HEK293 (cell line): Measurements from ENCODE around the gene SCUBE1.

ENCODE experiments used
- CTCF ChIA-PET: fragments of 350-600 bp; formaldehyde crosslinking; extraction: SDS; loops from one replicate; lab custom pipeline; 2021; ENCODE audit warnings: antibody characterized with exemption; lab: Yijun Ruan, JAX
- POLR2A ChIA-PET: fragments of 300-600 bp; formaldehyde crosslinking; extraction: SDS; loops from one replicate; lab custom pipeline; 2020; ENCODE audit warnings: antibody characterized with exemption, inconsistent platforms; lab: Yijun Ruan, JAX
- H3K27ac ChIP-seq: fragments of 200-500 bp; sonication (Bioruptor generic); 2 replicates; pipeline ENCODE4 v1.5.1; 2014; ENCODE audit warnings: low read depth, low read length, control low read depth, inconsistent platforms; ENCODE audit errors: extremely low read depth
- H3K36me3 ChIP-seq, 2 experiments: fragments of 200-500 bp in 1 of 2; sonication (Bioruptor generic) in 1 of 2; 1 replicate in 1 of 2; 2 replicates in 1 of 2; pipeline ENCODE4 v1.5.1; 2014 to 2017; ENCODE audit warnings: inconsistent platforms in 2 of 2, low read length in 2 of 2; ENCODE audit not compliant: control insufficient read depth in 2 of 2, insufficient read depth in 1 of 2
- H3K4me1 ChIP-seq: fragments of 200-500 bp; sonication (Bioruptor generic); 2 replicates; pipeline ENCODE4 v1.5.1; 2014; ENCODE audit warnings: mild to moderate bottlenecking, low read length, inconsistent platforms; ENCODE audit not compliant: control insufficient read depth, insufficient read depth
- H3K4me3 ChIP-seq: 2 replicates; pipeline ENCODE4 v1.5.1; 2011; ENCODE audit warnings: low read depth, mild to moderate bottlenecking, control low read depth, low read length, moderate library complexity
- H3K9me3 ChIP-seq: fragments of 200-500 bp; sonication (Bioruptor generic); 2 replicates; pipeline ENCODE4 v1.5.1; 2014; ENCODE audit warnings: low read depth, low read length, inconsistent platforms; ENCODE audit not compliant: control insufficient read depth, insufficient read depth
- CTCF ChIP-seq: fragments of 450-650 bp; formaldehyde crosslinking; IDR thresholded peaks from 2 replicates; pipeline ENCODE4 v1.5.1; 2016; ENCODE audit warnings: missing biosample characterization, missing genetic modification characterization
- EGR2 ChIP-seq: fragments of 450-650 bp; formaldehyde crosslinking; IDR thresholded peaks from 2 replicates; pipeline ENCODE4 v1.5.1; 2016; ENCODE audit warnings: low read depth, missing biosample characterization, missing genetic modification characterization
- MYNN ChIP-seq: fragments of 450-650 bp; formaldehyde crosslinking; IDR thresholded peaks from 2 replicates; pipeline ENCODE4 v1.5.1; 2016; ENCODE audit warnings: missing biosample characterization, missing genetic modification characterization, borderline replicate concordance
- REST ChIP-seq: fragments of 450-650 bp; formaldehyde crosslinking; IDR thresholded peaks from 2 replicates; pipeline ENCODE4 v1.5.1; 2016; ENCODE audit warnings: missing biosample characterization, missing genetic modification characterization
- SETDB1 ChIP-seq: IDR thresholded peaks from one replicate; pipeline ENCODE4 v1.6.1; 2017; ENCODE audit warnings: mild to moderate bottlenecking, low read length, moderate library complexity, mixed read lengths; ENCODE audit not compliant: insufficient read length
- WT1 ChIP-seq: fragments of 450-650 bp; formaldehyde crosslinking; IDR thresholded peaks from 2 replicates; pipeline ENCODE4 v1.5.1; 2016; ENCODE audit warnings: missing biosample characterization, missing genetic modification characterization
- ZBTB1 ChIP-seq: fragments of 450-650 bp; formaldehyde crosslinking; IDR thresholded peaks from 2 replicates; pipeline ENCODE4 v1.5.1; 2016; ENCODE audit warnings: missing biosample characterization, missing genetic modification characterization
- ZIC2 ChIP-seq: fragments of 450-650 bp; formaldehyde crosslinking; IDR thresholded peaks from 2 replicates; pipeline ENCODE4 v1.5.1; 2016; ENCODE audit warnings: missing biosample characterization, missing genetic modification characterization
- ZNF146 ChIP-seq: fragments of 450-650 bp; formaldehyde crosslinking; IDR thresholded peaks from 2 replicates; pipeline ENCODE4 v1.5.1; 2016; ENCODE audit warnings: missing biosample characterization, missing genetic modification characterization
- ZNF280D ChIP-seq: fragments of 450-650 bp; formaldehyde crosslinking; IDR thresholded peaks from 2 replicates; pipeline ENCODE4 v1.5.1; 2016; ENCODE audit warnings: missing biosample characterization, missing genetic modification characterization
- ZNF37A ChIP-seq: fragments of 450-650 bp; IDR thresholded peaks from 2 replicates; pipeline ENCODE4 v1.5.1; 2018; ENCODE audit warnings: missing biosample characterization, missing genetic modification characterization
- ZNF433 ChIP-seq: fragments of 450-650 bp; formaldehyde crosslinking; IDR thresholded peaks from 2 replicates; pipeline ENCODE4 v1.5.1; 2016; ENCODE audit warnings: missing biosample characterization, missing genetic modification characterization, low read depth
- ZNF518A ChIP-seq: fragments of 450-650 bp; formaldehyde crosslinking; conservative IDR thresholded peaks from 2 replicates; pipeline ENCODE4 v1.5.1; 2016; ENCODE audit warnings: low read depth, missing biosample characterization, missing genetic modification characterization
- ZNF544 ChIP-seq: fragments of 450-650 bp; formaldehyde crosslinking; IDR thresholded peaks from 2 replicates; pipeline ENCODE4 v1.5.0; 2017; ENCODE audit warnings: missing biosample characterization, missing genetic modification characterization
- ZNF549 ChIP-seq: fragments of 450-650 bp; IDR thresholded peaks from 2 replicates; pipeline ENCODE4 v1.5.1; 2018; ENCODE audit warnings: missing biosample characterization, missing genetic modification characterization, mild to moderate bottlenecking, inconsistent platforms, moderate library complexity
- ZNF664 ChIP-seq: fragments of 450-650 bp; formaldehyde crosslinking; IDR thresholded peaks from 2 replicates; pipeline ENCODE4 v1.5.1; 2016; ENCODE audit warnings: missing biosample characterization, missing genetic modification characterization
- TF ChIP-seq, protein P1 (sequence below): fragments of 450-650 bp; IDR thresholded peaks from 2 replicates; pipeline ENCODE4 v1.5.1; 2018; ENCODE audit warnings: missing biosample characterization, missing genetic modification characterization
- TF ChIP-seq, protein P2 (sequence below): fragments of 450-650 bp; formaldehyde crosslinking; IDR thresholded peaks from 2 replicates; pipeline ENCODE4 v1.5.1; 2016; ENCODE audit warnings: missing biosample characterization, missing genetic modification characterization, low read depth

The SCUBE1 gene

DNA sequence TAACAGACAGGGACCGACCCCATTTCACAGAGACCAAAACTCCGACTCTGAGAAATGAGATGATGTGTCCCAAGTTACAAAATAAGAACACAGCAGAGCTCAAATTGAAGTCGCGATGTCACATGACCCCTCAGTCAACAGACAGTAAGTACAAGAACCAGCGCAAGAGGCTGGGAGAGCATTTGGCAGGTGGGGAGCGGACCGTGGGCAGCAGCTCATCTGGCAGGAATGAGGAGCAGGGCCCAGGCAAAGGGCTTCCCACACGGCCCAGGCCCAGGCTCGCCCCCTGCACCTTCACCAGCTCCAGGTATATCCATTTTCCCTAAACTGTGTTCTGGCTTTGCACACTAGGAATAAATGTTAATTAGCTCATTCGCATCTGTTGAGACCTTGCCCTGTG, 34.3 kb downstream of the SCUBE1 start (continued):
- no peak for TF ChIP-seq ZNF146 (tag by site-specific recombination)
- no peak for TF ChIP-seq ZNF518A
- no peak for TF ChIP-seq ZNF280D (tag by site-specific recombination)
- TF ChIP-seq ZNF37A (tag by site-specific recombination), result no peak
- TF ChIP-seq, protein P1, sequence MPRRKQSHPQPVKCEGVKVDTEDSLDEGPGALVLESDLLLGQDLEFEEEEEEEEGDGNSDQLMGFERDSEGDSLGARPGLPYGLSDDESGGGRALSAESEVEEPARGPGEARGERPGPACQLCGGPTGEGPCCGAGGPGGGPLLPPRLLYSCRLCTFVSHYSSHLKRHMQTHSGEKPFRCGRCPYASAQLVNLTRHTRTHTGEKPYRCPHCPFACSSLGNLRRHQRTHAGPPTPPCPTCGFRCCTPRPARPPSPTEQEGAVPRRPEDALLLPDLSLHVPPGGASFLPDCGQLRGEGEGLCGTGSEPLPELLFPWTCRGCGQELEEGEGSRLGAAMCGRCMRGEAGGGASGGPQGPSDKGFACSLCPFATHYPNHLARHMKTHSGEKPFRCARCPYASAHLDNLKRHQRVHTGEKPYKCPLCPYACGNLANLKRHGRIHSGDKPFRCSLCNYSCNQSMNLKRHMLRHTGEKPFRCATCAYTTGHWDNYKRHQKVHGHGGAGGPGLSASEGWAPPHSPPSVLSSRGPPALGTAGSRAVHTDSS (tag by site-specific recombination), result no peak
- peak; percentile 40 for TF ChIP-seq EGR2 (tag by site-specific recombination)
- no peak for TF ChIP-seq WT1 (tag by site-specific recombination)
- peak; percentile 44; the same call in 1 of the 2 replicates for TF ChIP-seq ZNF664 (tag by site-specific recombination)
- no peak for TF ChIP-seq ZNF549 (tag by site-specific recombination)

DNA sequence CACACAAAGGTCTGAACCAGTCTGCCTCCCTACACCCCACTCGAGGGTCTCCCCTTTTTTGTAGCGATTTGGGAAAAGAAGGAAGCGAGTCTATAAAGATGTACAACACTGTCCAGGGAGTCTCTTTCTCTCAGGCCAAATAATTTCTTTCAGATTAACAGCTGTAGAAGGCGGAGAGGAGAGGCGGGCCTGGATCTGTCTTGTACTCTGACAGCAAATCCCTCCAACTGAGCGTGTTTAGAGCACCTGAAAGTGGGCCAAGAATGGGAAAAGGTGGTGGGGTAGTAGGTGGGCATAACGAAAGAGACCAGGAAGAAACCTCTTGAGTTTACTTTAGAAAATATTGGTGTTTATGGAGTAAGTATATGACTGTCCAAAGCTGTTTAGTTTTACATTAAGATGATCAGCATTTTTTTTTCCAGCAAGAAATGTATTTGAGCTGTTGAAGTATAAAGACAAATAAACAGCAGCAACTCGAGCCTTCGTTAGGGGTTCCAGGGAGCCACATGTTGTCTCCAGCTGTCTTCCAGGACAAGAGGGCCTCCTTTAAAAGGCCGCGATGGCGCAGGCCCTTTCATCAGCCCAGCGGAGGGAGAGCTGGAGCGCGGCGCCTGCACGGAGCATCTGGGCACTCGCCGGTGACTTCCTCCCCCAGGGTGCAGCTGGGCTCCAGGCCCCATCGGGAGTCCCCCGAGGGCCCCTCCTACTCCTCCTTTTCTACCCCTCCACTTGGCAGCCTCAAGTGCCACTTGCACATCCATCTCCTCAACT, 34.9 kb downstream of the SCUBE1 start:
- H3K4me3 ChIP-seq, result no peak overlapping the region
- peaks cover 8% of the 10 kb centered on the region for H3K4me1 ChIP-seq
- no peaks in the 10 kb centered on the region for H3K36me3 ChIP-seq
- H3K27ac ChIP-seq, result no peak overlapping the region
- POLR2A ChIA-PET, result interaction anchor here (0.9 kb wide), 1 partner anchor 31 kb away, joined by 3 read pairs; no protein-coding TSS in a partner anchor
- H3K9me3 ChIP-seq, result no peaks in the 10 kb centered on the region
- CTCF ChIA-PET, result interaction anchor here (1.5 to 1.7 kb wide), 2 partner anchors 34 to 38 kb away, joined by 5 to 9 read pairs; no protein-coding TSS in a partner anchor
- no peak for TF ChIP-seq MYNN (tag by site-specific recombination)
- no peak for TF ChIP-seq ZNF433 (tag by site-specific recombination)
- TF ChIP-seq ZBTB1 (tag by site-specific recombination), result no peak
- TF ChIP-seq, protein P2, sequence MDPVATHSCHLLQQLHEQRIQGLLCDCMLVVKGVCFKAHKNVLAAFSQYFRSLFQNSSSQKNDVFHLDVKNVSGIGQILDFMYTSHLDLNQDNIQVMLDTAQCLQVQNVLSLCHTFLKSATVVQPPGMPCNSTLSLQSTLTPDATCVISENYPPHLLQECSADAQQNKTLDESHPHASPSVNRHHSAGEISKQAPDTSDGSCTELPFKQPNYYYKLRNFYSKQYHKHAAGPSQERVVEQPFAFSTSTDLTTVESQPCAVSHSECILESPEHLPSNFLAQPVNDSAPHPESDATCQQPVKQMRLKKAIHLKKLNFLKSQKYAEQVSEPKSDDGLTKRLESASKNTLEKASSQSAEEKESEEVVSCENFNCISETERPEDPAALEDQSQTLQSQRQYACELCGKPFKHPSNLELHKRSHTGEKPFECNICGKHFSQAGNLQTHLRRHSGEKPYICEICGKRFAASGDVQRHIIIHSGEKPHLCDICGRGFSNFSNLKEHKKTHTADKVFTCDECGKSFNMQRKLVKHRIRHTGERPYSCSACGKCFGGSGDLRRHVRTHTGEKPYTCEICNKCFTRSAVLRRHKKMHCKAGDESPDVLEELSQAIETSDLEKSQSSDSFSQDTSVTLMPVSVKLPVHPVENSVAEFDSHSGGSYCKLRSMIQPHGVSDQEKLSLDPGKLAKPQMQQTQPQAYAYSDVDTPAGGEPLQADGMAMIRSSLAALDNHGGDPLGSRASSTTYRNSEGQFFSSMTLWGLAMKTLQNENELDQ, result no peak
- no peak for TF ChIP-seq CTCF (tag by site-specific recombination)
- TF ChIP-seq REST (tag by site-specific recombination), result no peak
- no peak for TF ChIP-seq SETDB1
- peak; percentile 56 for TF ChIP-seq ZIC2
- TF ChIP-seq ZNF544, result no peak
